ENCODE results near the gene FAM20C.
"Not testable (repeated sequence)": the region's sequence is repeated elsewhere in the genome, so short reads cannot be mapped to it uniquely, and the experiment has no call there.

Gene FAM20C

DNA sequence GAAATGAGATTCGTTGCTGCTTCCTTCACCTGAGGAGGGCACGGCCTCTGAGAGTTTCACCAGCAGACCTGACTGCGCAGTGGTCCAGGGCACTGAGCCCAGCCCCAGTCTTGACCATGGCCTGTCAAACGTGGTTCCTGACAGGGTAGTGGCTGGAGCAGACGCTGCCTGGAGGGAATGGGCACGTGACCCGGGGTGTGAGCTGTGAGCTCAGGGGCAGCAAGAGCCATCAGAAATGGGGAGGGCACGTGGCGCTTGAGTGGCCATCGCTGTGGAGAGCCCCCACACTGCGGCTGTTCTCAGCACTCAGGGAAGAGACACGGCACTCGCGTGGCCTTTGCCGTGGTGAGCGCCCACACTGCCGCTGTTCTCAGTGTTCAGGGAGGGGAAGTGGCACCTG, 12.0 kb downstream of the FAM20C start:
- H3K79me2 ChIP-seq (ENCODE audit: low read length) = no peaks in the 10 kb centered on the region
- TF ChIP-seq, protein P1, sequence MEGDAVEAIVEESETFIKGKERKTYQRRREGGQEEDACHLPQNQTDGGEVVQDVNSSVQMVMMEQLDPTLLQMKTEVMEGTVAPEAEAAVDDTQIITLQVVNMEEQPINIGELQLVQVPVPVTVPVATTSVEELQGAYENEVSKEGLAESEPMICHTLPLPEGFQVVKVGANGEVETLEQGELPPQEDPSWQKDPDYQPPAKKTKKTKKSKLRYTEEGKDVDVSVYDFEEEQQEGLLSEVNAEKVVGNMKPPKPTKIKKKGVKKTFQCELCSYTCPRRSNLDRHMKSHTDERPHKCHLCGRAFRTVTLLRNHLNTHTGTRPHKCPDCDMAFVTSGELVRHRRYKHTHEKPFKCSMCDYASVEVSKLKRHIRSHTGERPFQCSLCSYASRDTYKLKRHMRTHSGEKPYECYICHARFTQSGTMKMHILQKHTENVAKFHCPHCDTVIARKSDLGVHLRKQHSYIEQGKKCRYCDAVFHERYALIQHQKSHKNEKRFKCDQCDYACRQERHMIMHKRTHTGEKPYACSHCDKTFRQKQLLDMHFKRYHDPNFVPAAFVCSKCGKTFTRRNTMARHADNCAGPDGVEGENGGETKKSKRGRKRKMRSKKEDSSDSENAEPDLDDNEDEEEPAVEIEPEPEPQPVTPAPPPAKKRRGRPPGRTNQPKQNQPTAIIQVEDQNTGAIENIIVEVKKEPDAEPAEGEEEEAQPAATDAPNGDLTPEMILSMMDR (IDR thresholded peaks at IDR 0.05; ENCODE audit: low read depth, low read length) = no peak
- TF ChIP-seq EZH2phosphoT487 (IDR thresholded peaks at IDR 0.05; ENCODE audit: low read depth) = no peak
- no peak overlapping the region for H3K4me2 ChIP-seq (ENCODE audit: low read length)
- H3K9me3 ChIP-seq (ENCODE audit: insufficient read depth, low read length) = no peaks in the 10 kb centered on the region
- no peak overlapping the region for H3K4me3 ChIP-seq (ENCODE audit: low read length)
- no peaks in the 10 kb centered on the region for H4K20me1 ChIP-seq (ENCODE audit: insufficient read depth, low read length)
- H3K27ac ChIP-seq (ENCODE audit: low read length) = no peak overlapping the region
- H3K4me1 ChIP-seq (ENCODE audit: low read length) = no peaks in the 10 kb centered on the region
- H3K27me3 ChIP-seq (ENCODE audit: low read depth, low read length) = no peaks in the 10 kb centered on the region
- H3K36me3 ChIP-seq (replicated peaks; ENCODE audit: low read depth, low read length) = no peaks in the 10 kb centered on the region
- H2AFZ ChIP-seq (ENCODE audit: low read depth, low read length) = no peak overlapping the region
- no peak overlapping the region for H3K9ac ChIP-seq (ENCODE audit: low read length)

DNA sequence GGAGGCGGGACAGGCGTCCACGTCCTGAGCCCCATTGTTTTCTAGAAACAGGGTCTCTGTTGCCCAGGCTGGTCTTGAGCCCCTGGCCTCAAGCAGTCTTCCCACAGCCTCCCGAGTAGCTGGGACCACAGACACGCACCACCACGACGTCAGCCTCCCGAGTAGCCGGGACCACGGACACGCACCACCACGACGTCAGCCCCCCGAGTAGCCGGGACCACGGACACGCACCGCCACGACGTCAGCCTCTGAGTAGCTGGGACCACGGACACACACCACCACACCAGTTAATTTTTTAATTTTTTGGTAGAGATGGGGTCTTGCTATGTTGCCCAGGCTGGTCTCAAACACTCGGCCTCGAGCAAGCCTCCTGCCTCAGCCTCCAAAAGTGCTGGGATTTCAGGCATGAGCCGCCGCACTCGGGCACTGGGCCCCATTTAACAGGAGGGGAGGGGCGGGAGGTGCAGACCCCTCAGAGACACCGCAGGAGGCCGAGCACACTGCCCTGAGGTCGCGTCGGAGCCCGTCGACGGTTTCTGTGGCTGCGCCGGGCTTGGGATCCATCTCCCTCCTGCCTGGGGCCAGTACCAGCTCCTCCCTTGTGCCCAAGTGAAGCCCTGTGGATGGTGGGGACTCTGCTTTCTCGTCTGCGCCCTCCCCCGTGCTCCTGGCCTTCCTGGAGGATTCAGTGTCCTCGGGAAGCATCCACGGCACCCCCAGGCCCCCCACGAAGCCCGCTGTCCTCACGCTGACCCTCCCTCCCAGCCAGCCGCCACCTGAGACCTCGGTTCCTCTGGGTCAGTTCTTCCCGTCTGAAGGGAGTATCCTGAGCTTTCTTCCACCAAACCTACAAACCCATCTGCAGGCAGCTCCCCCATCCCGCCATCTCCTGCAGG, 13.0 kb downstream of the FAM20C start:
- TF ChIP-seq EZH2phosphoT487 (IDR thresholded peaks at IDR 0.05; ENCODE audit: low read depth) = no peak
- TF ChIP-seq, protein P1 (IDR thresholded peaks at IDR 0.05; ENCODE audit: low read depth, low read length) = no peak
- no peak overlapping the region for H3K27ac ChIP-seq (ENCODE audit: low read length)
- H4K20me1 ChIP-seq (ENCODE audit: insufficient read depth, low read length) = no peaks in the 10 kb centered on the region
- no peaks in the 10 kb centered on the region for H3K36me3 ChIP-seq (replicated peaks; ENCODE audit: low read depth, low read length)
- H3K4me3 ChIP-seq (ENCODE audit: low read length) = no peak overlapping the region
- no peak overlapping the region for H3K9ac ChIP-seq (ENCODE audit: low read length)
- H3K27me3 ChIP-seq (ENCODE audit: low read depth, low read length) = no peaks in the 10 kb centered on the region
- no peaks in the 10 kb centered on the region for H3K4me1 ChIP-seq (ENCODE audit: low read length)
- no peak overlapping the region for H3K4me2 ChIP-seq (ENCODE audit: low read length)
- no peaks in the 10 kb centered on the region for H3K79me2 ChIP-seq (ENCODE audit: low read length)
- no peaks in the 10 kb centered on the region for H3K9me3 ChIP-seq (ENCODE audit: insufficient read depth, low read length)
- H2AFZ ChIP-seq (ENCODE audit: low read depth, low read length) = no peak overlapping the region

DNA sequence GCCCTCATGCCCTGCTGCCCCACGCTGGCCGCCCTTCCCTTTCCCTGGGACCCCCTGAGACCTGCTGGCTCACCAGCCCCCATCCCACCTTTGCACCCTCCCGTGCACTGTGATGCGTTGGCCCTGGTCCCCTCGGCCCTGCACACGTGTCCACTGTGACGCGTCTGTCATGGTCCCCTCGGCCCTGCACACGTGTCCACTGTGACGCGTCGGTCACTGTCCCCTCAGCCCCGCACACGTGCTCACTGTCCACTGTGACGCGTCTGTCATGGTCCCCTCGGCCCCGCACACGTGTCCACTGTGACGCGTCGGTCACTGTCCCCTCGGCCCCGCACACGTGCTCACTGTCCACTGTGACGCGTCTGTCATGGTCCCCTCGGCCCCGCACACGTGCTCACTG, 14.0 kb downstream of the FAM20C start:
- H3K36me3 ChIP-seq (replicated peaks; ENCODE audit: low read depth, low read length); H2AFZ ChIP-seq (ENCODE audit: low read depth, low read length); H4K20me1 ChIP-seq (ENCODE audit: insufficient read depth, low read length): not testable (repeated sequence)

DNA sequence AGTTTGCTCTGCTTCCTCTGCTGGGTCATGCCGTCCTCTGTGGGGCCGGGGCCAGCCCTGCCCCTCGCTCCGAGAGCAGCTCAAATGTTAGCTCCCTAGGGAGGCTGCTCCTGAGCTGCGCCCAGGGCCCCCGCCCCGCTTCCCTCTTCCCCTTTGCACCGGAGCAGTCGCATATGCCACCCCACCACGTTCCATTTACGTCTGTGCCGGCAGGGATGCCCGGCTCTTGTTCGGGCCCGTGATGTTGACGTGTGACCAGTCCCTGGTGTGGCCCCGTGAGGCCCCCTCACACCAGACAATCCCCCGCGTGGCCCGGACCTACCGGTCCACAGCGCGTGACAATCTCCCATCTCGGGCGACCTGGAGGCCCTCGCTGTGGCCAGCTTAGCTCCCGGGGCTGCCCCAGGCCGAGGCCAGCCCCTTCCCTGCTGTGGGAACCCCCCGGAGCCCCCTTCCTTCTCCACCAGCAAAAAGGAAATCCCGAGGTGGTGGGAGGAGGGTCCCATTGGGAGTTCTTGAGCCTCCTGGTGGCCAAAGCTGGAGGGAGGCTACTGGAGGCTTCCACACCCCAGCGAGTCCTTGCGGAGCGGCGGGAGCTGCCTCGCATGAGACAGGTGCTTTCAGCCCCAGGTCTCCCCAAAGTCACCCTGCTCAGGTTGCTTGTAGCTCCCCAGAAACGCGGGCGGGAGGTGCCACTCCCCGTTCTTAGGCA, 15.2 kb downstream of the FAM20C start:
- Histone ChIP-seq H3K36me3 (replicated peaks; ENCODE audit: low read depth, low read length) (no peaks in the 10 kb centered on the region), H3K4me3 (ENCODE audit: low read length) (no peak overlapping the region), H3K9ac (ENCODE audit: low read length) (no peak overlapping the region), H3K4me2 (ENCODE audit: low read length) (no peak overlapping the region), H3K79me2 (ENCODE audit: low read length) (no peaks in the 10 kb centered on the region), H3K4me1 (ENCODE audit: low read length) (no peaks in the 10 kb centered on the region), H2AFZ (ENCODE audit: low read depth, low read length) (no peak overlapping the region), H3K9me3 (ENCODE audit: insufficient read depth, low read length) (no peaks in the 10 kb centered on the region), H4K20me1 (ENCODE audit: insufficient read depth, low read length) (no peaks in the 10 kb centered on the region), H3K27me3 (ENCODE audit: low read depth, low read length) (no peaks in the 10 kb centered on the region), H3K27ac (ENCODE audit: low read length) (no peak overlapping the region)
- TF ChIP-seq, protein P1 (IDR thresholded peaks at IDR 0.05; ENCODE audit: low read depth, low read length) = no peak
- no peak for TF ChIP-seq EZH2phosphoT487 (IDR thresholded peaks at IDR 0.05; ENCODE audit: low read depth)

More for the DNA sequence above, 14.0 kb downstream of the FAM20C start:
- H3K79me2 ChIP-seq (ENCODE audit: low read length); H3K9ac ChIP-seq (ENCODE audit: low read length); H3K4me2 ChIP-seq (ENCODE audit: low read length); H3K27ac ChIP-seq (ENCODE audit: low read length); H3K4me3 ChIP-seq (ENCODE audit: low read length); H3K9me3 ChIP-seq (ENCODE audit: insufficient read depth, low read length); H3K4me1 ChIP-seq (ENCODE audit: low read length); H3K27me3 ChIP-seq (ENCODE audit: low read depth, low read length): not testable (repeated sequence)
